Cardiac muscle cell (in vitro differentiated cells and primary cell): ENCODE results near the gene CTSE. TPM values are rescaled to one million over a fixed set of nuclear protein-coding genes. Genes with fewer than 3 reads are reported as not detected.

Experiments used
- DNase-seq, 2 donors: peaks; one replicate each; pipeline versions ENCODE4 v3.0.0 to v3.0.0-alpha.2; 2010 to 2017; ENCODE audit warnings: low read depth in 1 of 2, low spot score in 1 of 2
- H3K27ac ChIP-seq: fragments of 200-600 bp; sonication (generic); 2 replicates; pipeline ENCODE4 v1.5.1; 2016
- H3K27me3 ChIP-seq: fragments of 200-600 bp; sonication (generic); 2 replicates; pipeline ENCODE4 v1.6.0; 2016; ENCODE audit warnings: control low read depth
- H3K36me3 ChIP-seq: fragments of 200-600 bp; sonication (generic); 2 replicates; pipeline ENCODE4 v1.5.1; 2016; ENCODE audit warnings: control low read depth
- H3K4me1 ChIP-seq: fragments of 200-600 bp; sonication (generic); 2 replicates; pipeline ENCODE4 v1.8.1; 2017; ENCODE audit warnings: low read depth, mild to moderate bottlenecking, mixed run types
- H3K4me3 ChIP-seq: fragments of 200-600 bp; sonication (generic); 2 replicates; pipeline ENCODE4 v1.5.1; 2016; ENCODE audit warnings: mild to moderate bottlenecking
- H3K9me3 ChIP-seq: fragments of 200-600 bp; sonication (generic); 2 replicates; pipeline ENCODE4 v1.5.1; 2017; ENCODE audit warnings: low read depth, mild to moderate bottlenecking, control low read depth
- CTCF ChIP-seq: IDR thresholded peaks from 2 replicates; pipeline ENCODE4 v1.5.1; 2012; ENCODE audit warnings: low read depth, mild to moderate bottlenecking, low read length
- polyA plus RNA-seq: library from polyadenylated mRNA; unstranded; fragments of >200 nt; fragmentation: Nextera tagmentation; extraction: Ambion mirVana; gene quantifications from 2 replicates; pipeline ENCODE4 v1.2.1, GENCODE V29; 2016
- total RNA-seq: library from RNA; depleted of rRNA; stranded (reverse); fragments of >200 nt; gene quantifications from 2 replicates; pipeline ENCODE4 v1.2.3, GENCODE V29; 2016

Gene CTSE
- total and polyA plus RNA-seq, 2 experiments from 2014 or later, result not detected

GRCh38 chr1:206049919-206050600 is 26.4 kb upstream of the CTSE start:
- DNase-seq, result no peak
- H3K9me3 ChIP-seq, result no peaks in the 10 kb centered on the region
- H3K36me3 ChIP-seq, result no peaks in the 10 kb centered on the region
- no peak overlapping the region for H3K4me3 ChIP-seq
- H3K27ac ChIP-seq, result no peak overlapping the region
- H3K27me3 ChIP-seq, result no peaks in the 10 kb centered on the region
- no peak for TF ChIP-seq CTCF
- no peaks in the 10 kb centered on the region for H3K4me1 ChIP-seq

GRCh38 chr1:206049293-206049692 is 25.6 kb upstream of the CTSE start:
- no peak for TF ChIP-seq CTCF
- Histone ChIP-seq H3K9me3 (no peaks in the 10 kb centered on the region), H3K36me3 (no peaks in the 10 kb centered on the region), H3K27me3 (no peaks in the 10 kb centered on the region), H3K27ac (no peak overlapping the region), H3K4me1 (no peaks in the 10 kb centered on the region), H3K4me3 (no peak overlapping the region)
- no peak for DNase-seq

GRCh38 chr1:206048582-206048981 is 24.9 kb upstream of the CTSE start:
- Histone ChIP-seq H3K4me1 (no peaks in the 10 kb centered on the region), H3K27ac (no peak overlapping the region), H3K27me3 (no peaks in the 10 kb centered on the region), H3K36me3 (no peaks in the 10 kb centered on the region), H3K9me3 (no peaks in the 10 kb centered on the region), H3K4me3 (no peak overlapping the region)
- TF ChIP-seq CTCF, result no peak
- DNase-seq, result no peak

GRCh38 chr1:206047271-206047670 is 23.6 kb upstream of the CTSE start:
- TF ChIP-seq CTCF, result no peak
- H3K27me3 ChIP-seq, result no peaks in the 10 kb centered on the region
- H3K36me3 ChIP-seq, result no peaks in the 10 kb centered on the region
- no peak overlapping the region for H3K27ac ChIP-seq
- H3K4me3 ChIP-seq, result no peak overlapping the region
- H3K9me3 ChIP-seq, result no peaks in the 10 kb centered on the region
- DNase-seq, result no peak
- H3K4me1 ChIP-seq, result no peaks in the 10 kb centered on the region

- no peak for DNase-seq
- Histone ChIP-seq H3K4me3 (no peak overlapping the region), H3K9me3 (no peaks in the 10 kb centered on the region), H3K4me1 (peaks cover 24% of the 10 kb centered on the region), H3K27ac (no peak overlapping the region), H3K27me3 (no peaks in the 10 kb centered on the region), H3K36me3 (no peaks in the 10 kb centered on the region)
- TF ChIP-seq CTCF, result no peak
Observed at GRCh38 chr1:206041640-206042039, 17.9 kb upstream of the CTSE start.
